ENCODE data around the gene PPIP5K1. TPM values are rescaled to one million over a fixed set of nuclear protein-coding genes. Genes with fewer than 3 reads are reported as not detected.

The PPIP5K1 gene
- total and polyA plus RNA-seq, 9 donors: 7.6 to 45.2 (median 32.2) TPM

DNA sequence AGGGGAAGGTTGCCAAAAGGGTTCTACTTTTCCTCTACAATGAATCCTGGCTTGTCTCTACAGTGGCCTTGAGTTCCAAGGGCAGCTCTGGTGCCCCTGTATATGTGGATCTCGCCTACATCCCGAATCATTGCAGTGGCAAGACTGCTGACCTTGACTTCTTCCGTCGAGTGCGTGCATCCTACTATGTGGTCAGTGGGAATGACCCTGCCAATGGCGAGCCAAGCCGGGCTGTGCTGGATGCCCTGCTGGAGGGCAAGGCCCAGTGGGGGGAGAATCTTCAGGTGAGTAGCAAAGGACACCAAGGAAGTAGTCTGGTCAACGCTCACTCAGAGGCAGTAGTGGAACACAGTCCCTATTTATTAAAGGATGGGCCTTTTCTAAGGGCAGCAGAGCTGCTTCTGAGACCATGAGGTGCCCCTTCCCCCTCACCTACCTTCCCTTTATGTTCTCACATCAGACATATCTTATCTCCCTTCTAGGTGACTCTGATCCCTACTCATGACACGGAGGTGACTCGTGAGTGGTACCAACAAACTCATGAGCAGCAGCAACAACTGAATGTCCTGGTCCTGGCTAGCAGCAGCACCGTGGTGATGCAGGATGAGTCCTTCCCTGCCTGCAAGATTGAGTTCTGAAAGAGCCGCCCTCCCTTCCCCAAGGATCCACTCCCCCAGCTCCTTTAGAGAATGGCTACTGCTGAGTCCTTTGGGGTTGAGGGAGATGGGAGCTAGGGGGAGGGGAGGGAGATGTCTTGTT, 60.2 kb downstream of the PPIP5K1 start:
- TF ChIP-seq POLR2A (IDR thresholded peaks at IDR 0.05) (no peak), EP300 (IDR thresholded peaks at IDR 0.05) (no peak)
- TF ChIP-seq, protein P1, sequence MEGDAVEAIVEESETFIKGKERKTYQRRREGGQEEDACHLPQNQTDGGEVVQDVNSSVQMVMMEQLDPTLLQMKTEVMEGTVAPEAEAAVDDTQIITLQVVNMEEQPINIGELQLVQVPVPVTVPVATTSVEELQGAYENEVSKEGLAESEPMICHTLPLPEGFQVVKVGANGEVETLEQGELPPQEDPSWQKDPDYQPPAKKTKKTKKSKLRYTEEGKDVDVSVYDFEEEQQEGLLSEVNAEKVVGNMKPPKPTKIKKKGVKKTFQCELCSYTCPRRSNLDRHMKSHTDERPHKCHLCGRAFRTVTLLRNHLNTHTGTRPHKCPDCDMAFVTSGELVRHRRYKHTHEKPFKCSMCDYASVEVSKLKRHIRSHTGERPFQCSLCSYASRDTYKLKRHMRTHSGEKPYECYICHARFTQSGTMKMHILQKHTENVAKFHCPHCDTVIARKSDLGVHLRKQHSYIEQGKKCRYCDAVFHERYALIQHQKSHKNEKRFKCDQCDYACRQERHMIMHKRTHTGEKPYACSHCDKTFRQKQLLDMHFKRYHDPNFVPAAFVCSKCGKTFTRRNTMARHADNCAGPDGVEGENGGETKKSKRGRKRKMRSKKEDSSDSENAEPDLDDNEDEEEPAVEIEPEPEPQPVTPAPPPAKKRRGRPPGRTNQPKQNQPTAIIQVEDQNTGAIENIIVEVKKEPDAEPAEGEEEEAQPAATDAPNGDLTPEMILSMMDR (IDR thresholded peaks at IDR 0.05): no peak
- H3K4me3 ChIP-seq: no peak overlapping the region
- 80 to 88% (median 86%) methylated on average over 12 of the region's 12 CpGs for WGBS, 3 donors
- DNase-seq: no peak
- no peaks in the 10 kb centered on the region for H3K27me3 ChIP-seq
- no peak overlapping the region for H3K27ac ChIP-seq
- H3K36me3 ChIP-seq: no peaks in the 10 kb centered on the region
- H3K9me3 ChIP-seq: no peaks in the 10 kb centered on the region
- intact Hi-C loops (cut with DNase I): no loop called here
- no peaks in the 10 kb centered on the region for H3K4me1 ChIP-seq (ENCODE audit: insufficient read depth)

DNA sequence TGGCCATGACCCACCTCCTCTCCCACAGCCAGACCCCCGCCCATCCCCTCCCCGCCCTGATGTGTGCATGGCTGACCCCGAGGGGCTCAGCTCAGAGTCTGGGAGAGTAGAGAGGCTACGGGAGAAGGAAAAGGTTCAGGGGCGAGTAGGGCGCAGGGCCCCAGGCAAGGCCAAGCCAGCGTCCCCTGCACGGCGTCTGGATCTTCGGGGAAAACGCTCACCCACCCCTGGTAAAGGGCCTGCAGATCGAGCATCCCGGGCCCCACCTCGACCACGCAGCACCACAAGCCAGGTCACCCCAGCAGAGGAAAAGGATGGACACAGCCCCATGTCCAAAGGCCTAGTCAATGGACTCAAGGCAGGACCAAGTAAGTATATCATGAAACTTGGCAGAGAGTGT, 60.9 kb downstream of the PPIP5K1 start:
- no peaks in the 10 kb centered on the region for H3K9me3 ChIP-seq
- TF ChIP-seq, protein P1 (IDR thresholded peaks at IDR 0.05): no peak
- TF ChIP-seq POLR2A (IDR thresholded peaks at IDR 0.05) (no peak), EP300 (IDR thresholded peaks at IDR 0.05) (no peak)
- no peaks in the 10 kb centered on the region for H3K36me3 ChIP-seq
- no peak overlapping the region for H3K4me3 ChIP-seq
- DNase-seq: no peak
- H3K27ac ChIP-seq: no peak overlapping the region
- intact Hi-C loops (cut with DNase I): no loop called here
- WGBS, 3 donors: 91 to 95% (median 94%) methylated on average over 15 of the region's 15 CpGs
- H3K4me1 ChIP-seq (ENCODE audit: insufficient read depth): no peaks in the 10 kb centered on the region
- H3K27me3 ChIP-seq: no peaks in the 10 kb centered on the region

DNA sequence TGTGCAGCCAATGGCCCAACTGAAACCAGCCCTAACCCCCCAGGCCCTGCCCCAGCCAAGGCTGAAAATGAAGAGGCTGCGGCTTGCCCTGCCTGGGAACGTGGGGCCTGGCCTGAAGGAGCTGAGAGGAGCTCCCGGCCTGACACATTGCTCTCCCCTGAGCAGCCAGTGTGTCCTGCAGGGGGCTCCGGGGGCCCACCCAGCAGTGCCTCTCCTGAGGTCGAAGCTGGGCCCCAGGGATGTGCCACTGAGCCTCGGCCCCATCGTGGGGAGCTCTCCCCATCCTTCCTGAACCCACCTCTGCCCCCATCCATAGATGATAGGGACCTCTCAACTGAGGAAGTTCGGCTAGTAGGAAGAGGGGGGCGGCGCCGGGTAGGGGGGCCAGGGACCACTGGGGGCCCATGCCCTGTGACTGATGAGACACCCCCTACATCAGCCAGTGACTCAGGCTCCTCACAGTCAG, 61.4 kb downstream of the PPIP5K1 start:
- intact Hi-C loops (cut with DNase I): no loop called here
- peaks cover 0 to 5% of the 10 kb centered on the region in 2 donors for H3K9me3 ChIP-seq
- TF ChIP-seq EP300 (IDR thresholded peaks at IDR 0.05) (no peak), POLR2A (IDR thresholded peaks at IDR 0.05) (no peak)
- TF ChIP-seq, protein P1 (IDR thresholded peaks at IDR 0.05): no peak
- H3K36me3 ChIP-seq: no peaks in the 10 kb centered on the region
- H3K4me1 ChIP-seq (ENCODE audit: insufficient read depth): no peaks in the 10 kb centered on the region
- no peak overlapping the region for H3K4me3 ChIP-seq
- H3K27me3 ChIP-seq: no peaks in the 10 kb centered on the region
- no peak for DNase-seq
- 83 to 86% (median 84%) methylated on average over 9 to 11 of the region's 11 CpGs for WGBS, 3 donors
- H3K27ac ChIP-seq: no peak overlapping the region

DNA sequence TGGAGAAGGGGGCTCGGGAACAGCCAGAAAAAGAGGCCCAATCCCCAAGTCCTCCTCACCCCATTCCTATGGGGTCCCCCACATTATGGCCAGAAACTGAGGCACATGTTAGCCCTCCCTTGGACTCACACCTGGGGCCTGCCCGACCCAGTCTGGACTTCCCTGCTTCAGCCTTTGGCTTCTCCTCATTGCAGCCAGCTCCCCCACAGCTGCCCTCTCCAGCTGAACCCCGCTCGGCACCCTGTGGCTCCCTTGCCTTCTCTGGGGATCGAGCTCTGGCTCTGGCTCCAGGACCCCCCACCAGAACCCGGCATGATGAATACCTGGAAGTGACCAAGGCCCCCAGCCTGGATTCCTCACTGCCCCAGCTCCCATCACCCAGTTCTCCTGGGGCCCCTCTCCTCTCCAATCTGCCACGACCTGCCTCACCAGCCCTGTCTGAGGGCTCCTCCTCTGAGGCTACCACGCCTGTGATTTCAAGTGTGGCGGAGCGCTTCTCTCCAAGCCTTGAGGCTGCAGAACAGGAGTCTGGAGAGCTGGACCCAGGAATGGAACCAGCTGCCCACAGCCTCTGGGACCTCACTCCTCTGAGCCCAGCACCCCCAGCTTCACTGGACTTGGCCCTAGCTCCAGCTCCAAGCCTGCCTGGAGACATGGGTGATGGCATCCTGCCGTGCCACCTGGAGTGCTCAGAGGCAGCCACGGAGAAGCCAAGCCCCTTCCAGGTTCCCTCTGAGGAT, 62.0 kb downstream of the PPIP5K1 start:
- no peaks in the 10 kb centered on the region for H3K27me3 ChIP-seq
- no peak for DNase-seq
- H3K27ac ChIP-seq: no peak overlapping the region
- no peak overlapping the region for H3K4me3 ChIP-seq
- no peaks in the 10 kb centered on the region for H3K4me1 ChIP-seq (ENCODE audit: insufficient read depth)
- 82 to 86% (median 85%) methylated on average over 12 of the region's 12 CpGs for WGBS, 3 donors
- peaks cover 0 to 5% of the 10 kb centered on the region in 2 donors for H3K9me3 ChIP-seq
- no peaks in the 10 kb centered on the region for H3K36me3 ChIP-seq
- TF ChIP-seq POLR2A (IDR thresholded peaks at IDR 0.05): no peak
- intact Hi-C loops (cut with DNase I): no loop called here

All from ovary (tissue), 9 donors.